OCI-M2 (cell line): ENCODE results near the gene OSBPL5.

Experiments
- DNase-seq: peaks from one replicate; lab custom pipeline; 2025; ENCODE audit not compliant: unreplicated experiment; lab: John Stamatoyannopoulos, UW

Gene OSBPL5

DNA sequence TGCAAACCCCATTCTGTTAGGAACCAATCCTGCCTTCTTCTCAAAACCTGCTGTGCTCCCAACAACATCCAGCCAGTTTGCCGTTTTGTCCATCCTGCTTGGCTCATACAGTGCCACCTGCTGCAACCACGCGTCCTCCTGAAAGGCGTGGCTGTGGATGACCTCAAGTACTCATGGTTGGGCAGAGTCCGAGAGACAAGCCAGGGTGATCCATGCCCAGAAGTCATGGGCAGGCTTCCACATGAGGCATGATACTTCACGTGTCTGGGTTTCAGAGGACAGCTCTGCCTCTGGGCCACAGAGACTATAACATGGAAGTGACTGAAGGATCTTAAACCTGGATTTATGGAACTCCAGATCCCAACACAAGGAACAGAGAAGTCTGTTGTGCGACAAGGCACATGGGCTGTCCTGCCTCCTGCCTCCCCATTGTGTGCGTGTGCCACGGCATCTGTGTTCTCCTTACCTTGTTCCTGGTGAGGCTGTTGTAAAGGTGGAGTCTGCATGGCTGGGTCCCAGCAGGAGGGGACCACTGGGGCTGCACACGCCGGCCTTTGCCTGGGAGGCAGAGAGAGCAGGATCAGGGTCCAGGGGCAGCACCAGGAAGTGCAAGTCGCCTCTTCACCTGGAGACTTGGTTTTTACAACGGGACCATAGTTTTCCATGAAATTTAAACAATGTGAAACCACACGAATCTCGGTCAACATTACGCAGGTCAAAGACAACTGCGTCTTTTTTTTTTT lies 123.2 kb downstream of the OSBPL5 start:
- no peak for DNase-seq

DNA sequence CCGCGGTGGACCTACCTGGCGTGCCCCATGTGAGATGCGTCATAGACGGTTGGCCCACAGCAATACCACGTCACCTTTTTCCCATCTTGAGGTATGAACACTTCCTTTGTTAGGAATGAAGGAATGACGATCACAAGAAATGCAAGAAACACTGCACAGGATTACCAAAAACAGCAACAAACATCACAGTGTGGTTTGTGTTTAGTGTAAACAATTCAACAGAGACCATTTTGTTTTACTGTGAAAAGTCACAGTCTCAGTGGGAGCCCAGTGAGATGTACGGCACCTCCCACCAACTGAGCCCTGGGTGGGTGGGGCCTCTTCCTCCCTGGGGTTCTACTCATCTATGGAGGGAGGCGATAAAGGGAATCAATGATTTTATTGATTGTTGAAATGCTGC lies 124.2 kb downstream of the OSBPL5 start:
- no peak for DNase-seq

DNA sequence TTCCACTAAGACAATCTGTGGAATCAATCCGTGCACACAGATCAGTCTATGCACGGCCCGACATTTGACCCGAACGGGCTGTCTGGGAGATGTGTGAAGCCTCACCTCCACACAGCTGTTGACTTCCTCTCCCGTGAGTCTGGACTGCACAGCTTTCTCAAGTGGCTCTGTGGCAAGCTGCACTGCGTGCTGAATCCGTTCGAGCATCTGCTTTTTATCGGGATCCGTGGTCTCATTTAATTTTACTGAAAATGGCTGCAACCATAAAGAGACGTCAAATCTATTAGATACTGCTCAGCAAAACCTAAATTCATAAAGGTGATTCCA lies 127.2 kb downstream of the OSBPL5 start:
- no peak for DNase-seq
